Glutamatergic neuron (in vitro differentiated cells): Measurements from ENCODE around the gene CEP44. TPM values are rescaled to one million over a fixed set of nuclear protein-coding genes. Genes with fewer than 3 reads are reported as not detected.

ENCODE experiments used
- DNase-seq: peaks from one replicate; pipeline ENCODE4 v3.0.0; 2022
- H3K27ac Mint-ChIP-seq: one replicate; pipeline ENCODE4 v1.8.0; 2020; ENCODE audit warnings: mild to moderate bottlenecking, mixed read lengths, inconsistent platforms; ENCODE audit not compliant: unreplicated experiment
- H3K27me3 Mint-ChIP-seq: one replicate; pipeline ENCODE4 v1.8.0; 2020; ENCODE audit warnings: mild to moderate bottlenecking, moderate library complexity, mixed read lengths, inconsistent platforms; ENCODE audit not compliant: unreplicated experiment
- H3K36me3 Mint-ChIP-seq: one replicate; pipeline ENCODE4 v1.8.0; 2020; ENCODE audit warnings: mild to moderate bottlenecking, mixed read lengths, inconsistent platforms; ENCODE audit not compliant: unreplicated experiment
- H3K4me1 Mint-ChIP-seq: one replicate; pipeline ENCODE4 v1.8.0; 2020; ENCODE audit warnings: mild to moderate bottlenecking, low read depth, mixed read lengths, inconsistent platforms; ENCODE audit not compliant: unreplicated experiment
- H3K4me3 Mint-ChIP-seq: one replicate; pipeline ENCODE4 v1.8.0; 2020; ENCODE audit warnings: mild to moderate bottlenecking, mixed read lengths, inconsistent platforms; ENCODE audit not compliant: unreplicated experiment
- H3K9me3 Mint-ChIP-seq: one replicate; pipeline ENCODE4 v1.8.0; 2020; ENCODE audit warnings: mild to moderate bottlenecking, moderate library complexity, mixed read lengths, inconsistent platforms; ENCODE audit not compliant: unreplicated experiment
- total RNA-seq: library from RNA; stranded (reverse); fragmentation: NEBNext Ultra II Directional; extraction: Animal tissue kit (Norgen Biotek cat#: 25700); gene quantifications from one replicate; pipeline ENCODE4 v1.2.1, GENCODE V29; 2021; ENCODE audit not compliant: unreplicated experiment
- TF ChIP-seq, protein P1 (sequence below): fragments of 200-600 bp; sonication (generic); IDR thresholded peaks from one replicate; pipeline ENCODE4 v1.5.0; 2021; ENCODE audit not compliant: partially characterized antibody, unreplicated experiment

CEP44 gene
- total RNA-seq, 1 donor from 2014 or later: 29.0 TPM

DNA sequence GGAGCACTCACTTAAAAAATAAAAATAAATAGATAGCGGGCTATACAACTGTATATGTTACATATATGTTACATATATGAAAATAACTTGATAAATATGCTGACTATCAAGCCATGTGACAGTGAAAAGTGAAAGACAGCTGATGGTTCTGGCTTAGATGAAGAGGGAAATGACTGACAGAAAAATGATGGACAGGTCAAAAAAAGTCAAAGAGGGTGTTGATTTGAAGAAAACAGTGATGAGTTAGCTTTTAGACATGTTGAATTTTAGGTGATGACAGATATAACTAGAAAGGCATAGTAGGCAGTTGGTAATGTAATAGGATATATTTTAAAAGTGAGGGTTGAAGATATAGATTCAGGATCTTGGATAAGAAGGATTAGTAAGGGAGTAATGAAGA is 38.0 kb upstream of the CEP44 start:
- H3K27me3 Mint-ChIP-seq: no peaks in the 10 kb centered on the region
- H3K4me3 Mint-ChIP-seq: no peak overlapping the region
- no peaks in the 10 kb centered on the region for H3K9me3 Mint-ChIP-seq
- no peak overlapping the region for H3K27ac Mint-ChIP-seq
- no peaks in the 10 kb centered on the region for H3K4me1 Mint-ChIP-seq
- TF ChIP-seq, protein P1, sequence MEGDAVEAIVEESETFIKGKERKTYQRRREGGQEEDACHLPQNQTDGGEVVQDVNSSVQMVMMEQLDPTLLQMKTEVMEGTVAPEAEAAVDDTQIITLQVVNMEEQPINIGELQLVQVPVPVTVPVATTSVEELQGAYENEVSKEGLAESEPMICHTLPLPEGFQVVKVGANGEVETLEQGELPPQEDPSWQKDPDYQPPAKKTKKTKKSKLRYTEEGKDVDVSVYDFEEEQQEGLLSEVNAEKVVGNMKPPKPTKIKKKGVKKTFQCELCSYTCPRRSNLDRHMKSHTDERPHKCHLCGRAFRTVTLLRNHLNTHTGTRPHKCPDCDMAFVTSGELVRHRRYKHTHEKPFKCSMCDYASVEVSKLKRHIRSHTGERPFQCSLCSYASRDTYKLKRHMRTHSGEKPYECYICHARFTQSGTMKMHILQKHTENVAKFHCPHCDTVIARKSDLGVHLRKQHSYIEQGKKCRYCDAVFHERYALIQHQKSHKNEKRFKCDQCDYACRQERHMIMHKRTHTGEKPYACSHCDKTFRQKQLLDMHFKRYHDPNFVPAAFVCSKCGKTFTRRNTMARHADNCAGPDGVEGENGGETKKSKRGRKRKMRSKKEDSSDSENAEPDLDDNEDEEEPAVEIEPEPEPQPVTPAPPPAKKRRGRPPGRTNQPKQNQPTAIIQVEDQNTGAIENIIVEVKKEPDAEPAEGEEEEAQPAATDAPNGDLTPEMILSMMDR: no peak
- no peaks in the 10 kb centered on the region for H3K36me3 Mint-ChIP-seq
- DNase-seq: no peak

DNA sequence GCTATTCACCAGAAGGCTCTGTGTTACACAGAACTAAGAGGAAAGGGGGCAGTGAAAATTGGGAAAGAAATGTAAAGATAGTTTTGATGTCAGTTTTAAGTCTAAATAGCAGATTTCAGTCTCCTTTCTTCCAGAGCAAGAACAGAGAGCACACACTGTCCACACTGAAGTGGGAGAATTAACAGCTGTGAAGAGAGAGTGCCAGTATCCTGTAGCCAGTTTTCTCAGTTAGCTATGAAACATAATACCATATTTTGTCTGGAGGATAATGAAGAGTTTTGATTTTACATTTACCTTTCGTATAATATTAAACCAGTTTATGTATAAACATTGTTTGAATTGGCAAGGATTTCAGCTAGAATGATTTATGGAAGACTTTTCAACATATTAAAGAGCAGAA is 35.3 kb upstream of the CEP44 start:
- H3K27me3 Mint-ChIP-seq: no peaks in the 10 kb centered on the region
- no peaks in the 10 kb centered on the region for H3K9me3 Mint-ChIP-seq
- no peaks in the 10 kb centered on the region for H3K4me1 Mint-ChIP-seq
- H3K36me3 Mint-ChIP-seq: no peaks in the 10 kb centered on the region
- no peak overlapping the region for H3K4me3 Mint-ChIP-seq
- no peak overlapping the region for H3K27ac Mint-ChIP-seq
- TF ChIP-seq, protein P1: no peak
- DNase-seq: no peak

DNA sequence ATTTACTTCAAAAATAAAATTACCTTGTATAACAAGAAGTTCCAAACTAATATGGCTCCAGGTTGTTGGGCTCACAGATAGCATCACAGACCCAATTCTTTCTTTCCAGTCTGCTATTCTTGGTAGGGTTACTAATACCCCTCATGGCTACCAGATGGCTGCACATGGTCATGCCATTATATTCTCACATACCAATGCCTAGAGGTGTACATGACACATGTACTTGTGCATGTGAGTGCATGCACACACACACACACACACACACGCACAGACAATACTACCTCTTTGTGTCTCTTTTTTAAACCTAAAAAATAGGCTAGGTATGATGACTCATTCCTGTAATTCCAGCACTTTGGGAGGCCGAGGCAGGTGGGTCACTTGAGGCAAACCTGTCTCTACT is 31.3 kb upstream of the CEP44 start:
- Mint-ChIP-seq H3K4me1 (peaks cover 3% of the 10 kb centered on the region), H3K4me3 (no peak overlapping the region), H3K27me3 (no peaks in the 10 kb centered on the region), H3K36me3 (no peaks in the 10 kb centered on the region), H3K27ac (no peak overlapping the region), H3K9me3 (no peaks in the 10 kb centered on the region)
- TF ChIP-seq, protein P1: no peak
- no peak for DNase-seq

DNA sequence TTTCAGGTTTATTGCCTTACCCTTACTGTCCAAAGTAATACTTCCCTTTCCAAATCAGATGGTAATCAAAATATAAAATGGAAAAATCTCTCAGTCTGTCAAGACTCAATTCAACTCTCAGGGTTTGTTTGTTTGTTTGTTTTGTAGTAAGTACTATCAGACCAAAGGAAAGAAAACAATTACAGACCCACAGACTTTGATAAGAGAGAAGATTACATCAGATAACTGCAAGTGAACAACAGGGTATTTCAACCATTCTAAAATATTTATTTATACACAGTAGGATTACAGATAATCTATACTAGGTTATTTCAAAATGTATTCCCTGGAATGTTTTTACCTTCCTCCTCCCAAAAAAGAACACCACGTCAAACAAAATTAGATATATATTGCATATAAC is 29.1 kb upstream of the CEP44 start:
- H3K4me1 Mint-ChIP-seq: peaks cover 3% of the 10 kb centered on the region
- H3K36me3 Mint-ChIP-seq: no peaks in the 10 kb centered on the region
- H3K4me3 Mint-ChIP-seq: no peak overlapping the region
- no peak for DNase-seq
- TF ChIP-seq, protein P1: no peak
- no peak overlapping the region for H3K27ac Mint-ChIP-seq
- no peaks in the 10 kb centered on the region for H3K27me3 Mint-ChIP-seq
- H3K9me3 Mint-ChIP-seq: peaks cover 1% of the 10 kb centered on the region

DNA sequence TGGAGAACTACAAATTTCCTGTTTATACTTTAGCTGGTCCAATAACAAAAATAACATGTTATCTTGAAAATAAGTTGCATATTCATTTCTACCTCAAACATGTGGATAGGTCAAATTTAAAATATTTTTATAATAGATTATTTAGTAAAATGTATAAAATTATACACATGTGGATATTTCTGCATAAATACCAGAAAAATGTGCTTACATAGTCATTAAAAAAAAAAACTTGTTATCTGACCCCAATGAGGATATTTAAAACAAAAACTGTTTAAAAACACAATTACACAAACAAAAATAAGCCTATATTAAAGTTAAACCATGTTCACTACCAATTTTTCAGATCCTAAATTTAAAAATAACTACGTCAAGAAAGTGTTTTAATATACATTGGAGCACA is 28.3 kb upstream of the CEP44 start:
- peaks cover 5% of the 10 kb centered on the region for H3K4me1 Mint-ChIP-seq
- peaks cover 1% of the 10 kb centered on the region for H3K9me3 Mint-ChIP-seq
- H3K36me3 Mint-ChIP-seq: no peaks in the 10 kb centered on the region
- TF ChIP-seq, protein P1: no peak
- no peak for DNase-seq
- H3K27ac Mint-ChIP-seq: no peak overlapping the region
- H3K27me3 Mint-ChIP-seq: no peaks in the 10 kb centered on the region
- H3K4me3 Mint-ChIP-seq: no peak overlapping the region
